Keratinocyte (primary cell): ENCODE data around the gene TCTN2. TPM values are rescaled to one million over a fixed set of nuclear protein-coding genes. Genes with fewer than 3 reads are reported as not detected.
A peak's percentile ranks its signal among the peaks of the same experiment; 100 is the strongest.

Source experiments
- DNase-seq: peaks from one replicate; pipeline ENCODE4 v3.0.0-alpha.2; 2011; ENCODE audit warnings: low read depth, missing footprints, low spot score
- FAIRE-seq: peaks from 2 replicates; lab custom pipeline; 2011; peaks lifted over from hg19 to GRCh38; lab: Jason Lieb, UNC
- H2AFZ ChIP-seq: 2 replicates; pipeline ENCODE4 v1.6.0; 2012; ENCODE audit warnings: low read length, control low read depth, inconsistent platforms; ENCODE audit not compliant: control insufficient read depth
- H3K27ac ChIP-seq: 2 replicates; pipeline ENCODE4 v1.5.1; 2011; ENCODE audit warnings: low read length; ENCODE audit not compliant: control insufficient read depth, insufficient read depth
- H3K27me3 ChIP-seq: 3 replicates; pipeline ENCODE4 v1.6.0; 2011; ENCODE audit warnings: low read length; ENCODE audit not compliant: control insufficient read depth, insufficient read depth; ENCODE audit errors: extremely low read depth
- H3K36me3 ChIP-seq, 2 experiments: 2 replicates in 1 of 2; 3 replicates in 1 of 2; pipeline ENCODE4 v1.5.1; 2011; ENCODE audit warnings: low read length in 2 of 2, mild to moderate bottlenecking in 1 of 2; ENCODE audit not compliant: control insufficient read depth in 2 of 2, insufficient read depth in 2 of 2; ENCODE audit errors: extremely low read depth in 1 of 2
- H3K4me1 ChIP-seq: 3 replicates; pipeline ENCODE4 v1.5.1; 2011; ENCODE audit warnings: low read length; ENCODE audit not compliant: control insufficient read depth, insufficient read depth; ENCODE audit errors: extremely low read depth
- H3K4me2 ChIP-seq: 3 replicates; pipeline ENCODE4 v1.6.0; 2011; ENCODE audit warnings: low read depth, low read length; ENCODE audit not compliant: control insufficient read depth, insufficient read depth; ENCODE audit errors: extremely low read depth
- H3K4me3 ChIP-seq, 3 experiments: fragments of 200-600 bp in 1 of 3; sonication (generic) in 1 of 3; 2 replicates in 2 of 3; 3 replicates in 1 of 3; pipeline ENCODE4 v1.5.1; 2011 to 2016; ENCODE audit warnings: low read length in 3 of 3, mild to moderate bottlenecking in 3 of 3, control low read depth in 2 of 3, inconsistent platforms in 1 of 3, low read depth in 1 of 3, mixed read lengths in 1 of 3, mixed run types in 1 of 3, moderate library complexity in 1 of 3; ENCODE audit not compliant: control insufficient read depth in 2 of 3, insufficient read depth in 2 of 3; ENCODE audit errors: extremely low read depth in 1 of 3
- H3K79me2 ChIP-seq: 2 replicates; pipeline ENCODE4 v1.6.0; 2012; ENCODE audit warnings: low read length; ENCODE audit not compliant: control insufficient read depth, insufficient read depth
- H3K9ac ChIP-seq: 3 replicates; pipeline ENCODE4 v1.6.0; 2011; ENCODE audit warnings: low read length; ENCODE audit not compliant: control insufficient read depth, insufficient read depth; ENCODE audit errors: extremely low read depth
- H3K9me1 ChIP-seq: 3 replicates; pipeline ENCODE4 v1.6.0; 2011; ENCODE audit warnings: low read length; ENCODE audit not compliant: control insufficient read depth, insufficient read depth; ENCODE audit errors: extremely low read depth
- H3K9me3 ChIP-seq: 2 replicates; pipeline ENCODE4 v1.5.1; 2012; ENCODE audit warnings: low read depth, low read length; ENCODE audit not compliant: control insufficient read depth
- H4K20me1 ChIP-seq: 3 replicates; pipeline ENCODE4 v1.6.0; 2011; ENCODE audit warnings: low read length; ENCODE audit not compliant: control insufficient read depth, insufficient read depth; ENCODE audit errors: extremely low read depth
- CTCF ChIP-seq, 3 experiments: IDR thresholded peaks in 1 of 3; conservative IDR thresholded peaks in 1 of 3; optimal IDR thresholded peaks in 1 of 3; 2 replicates in 2 of 3; 3 replicates in 1 of 3; pipeline versions ENCODE3 to v1.5.1; 2011; ENCODE audit warnings: low read length in 3 of 3, mild to moderate bottlenecking in 3 of 3, moderate library complexity in 2 of 3, control low read depth in 1 of 3, inconsistent platforms in 1 of 3; ENCODE audit not compliant: insufficient read depth in 2 of 3; ENCODE audit errors: extremely low read depth in 1 of 3
- EZH2 ChIP-seq: IDR thresholded peaks from one replicate; pipeline ENCODE4 v1.6.1; 2012; ENCODE audit warnings: inconsistent platforms, mild to moderate bottlenecking, low read length, moderate library complexity
- dilution Hi-C: fragments of 300-500 bp; cut with MboI; formaldehyde crosslinking; loops from one replicate; pipeline ENCODE4 v1.7.0; 2020; ENCODE audit warnings: low sequenced_read_pairs; ENCODE audit not compliant: extremely low pct_ligation_motif_present
- polyA plus RNA-seq, 5 experiments: library from polyadenylated mRNA; depleted of rRNA in 3 of 5; stranded (reverse) in 3 of 5; stranded (forward) in 1 of 5; unstranded in 1 of 5; fragments of >200 nt; gene quantifications; 1 replicate in 1 of 5; 2 replicates in 3 of 5; 3 replicates in 1 of 5; pipeline versions ENCODE4 v1.2.1 to v1.2.3, GENCODE V29; 2011 to 2012; ENCODE audit warnings: missing spikeins in 2 of 5, low read depth in 1 of 5, low replicate concordance in 1 of 5

The TCTN2 gene
- polyA plus RNA-seq, 1 donor (not counting 4 experiments of a cell fraction or from before 2014, with no cell fraction given) = 3.2 TPM

DNA sequence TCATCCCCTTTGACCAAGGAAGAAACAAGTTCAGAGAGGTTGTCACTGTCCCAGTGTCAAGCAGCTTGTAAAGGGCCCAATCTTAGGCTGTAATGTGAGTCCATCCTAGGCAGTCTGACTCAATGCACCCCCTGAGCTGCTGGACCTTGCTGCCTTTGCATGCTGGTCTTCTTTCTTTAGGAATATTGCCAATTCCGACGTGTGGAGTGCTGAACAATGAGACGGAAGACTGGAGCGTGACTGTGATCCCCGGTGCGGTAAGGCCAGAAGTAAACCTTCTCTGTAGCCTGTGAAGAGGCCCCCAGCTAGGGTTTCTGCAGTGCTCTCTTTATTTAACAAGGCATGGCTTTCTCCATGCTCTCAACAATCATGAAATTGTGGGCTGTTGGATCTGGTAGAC, 963 bp downstream of the TCTN2 start:
- Histone ChIP-seq H4K20me1 (no peaks in the 10 kb centered on the region), H3K9me3 (no peaks in the 10 kb centered on the region), H3K27me3 (no peaks in the 10 kb centered on the region), H3K79me2 (no peaks in the 10 kb centered on the region), H3K4me2 (peak overlapping the region; percentile 84), H3K4me1 (peaks cover 12% of the 10 kb centered on the region), H3K27ac (no peak overlapping the region), H3K9ac (peak overlapping the region; percentile 75), H2AFZ (peak overlapping the region; percentile 91), H3K36me3 (peaks cover 0 to 3% of the 10 kb centered on the region in 2 experiments), H3K4me3 (peak overlapping the region in 2 of 3 experiments; percentile 71 to 77), H3K9me1 (no peaks in the 10 kb centered on the region)
- dilution Hi-C loops = no loop called here
- DNase-seq (no peak), FAIRE-seq (no peak)
- no peak for TF ChIP-seq EZH2
- TF ChIP-seq CTCF (optimal IDR thresholded peaks at IDR 0.05 in 1 of 3, IDR thresholded peaks at IDR 0.05 in 1 of 3, conservative IDR thresholded peaks at IDR 0.05 in 1 of 3; ENCODE audit: extremely low read depth in 1 of 3, insufficient read depth in 2 of 3, low read length in 3 of 3) = no peak

GRCh38 chr12:123675436-123675835, 4.5 kb downstream of the TCTN2 start:
- H2AFZ ChIP-seq = no peak overlapping the region
- H3K4me3 ChIP-seq = no peak overlapping the region
- dilution Hi-C loops = no loop called here
- H3K9me3 ChIP-seq = no peaks in the 10 kb centered on the region
- no peaks in the 10 kb centered on the region for H4K20me1 ChIP-seq
- H3K4me2 ChIP-seq = no peak overlapping the region
- no peaks in the 10 kb centered on the region for H3K27me3 ChIP-seq
- peaks cover 5% of the 10 kb centered on the region for H3K4me1 ChIP-seq
- H3K9me1 ChIP-seq = no peaks in the 10 kb centered on the region
- no peak for DNase-seq
- H3K9ac ChIP-seq = no peak overlapping the region
- no peak overlapping the region for H3K27ac ChIP-seq
- FAIRE-seq = no peak
- H3K36me3 ChIP-seq = peaks cover 0 to 4% of the 10 kb centered on the region in 2 experiments
- H3K79me2 ChIP-seq = no peaks in the 10 kb centered on the region
- no peak for TF ChIP-seq CTCF (optimal IDR thresholded peaks at IDR 0.05 in 1 of 3, IDR thresholded peaks at IDR 0.05 in 1 of 3, conservative IDR thresholded peaks at IDR 0.05 in 1 of 3; ENCODE audit: extremely low read depth in 1 of 3, insufficient read depth in 2 of 3, low read length in 3 of 3)
- TF ChIP-seq EZH2 = no peak
